Caco-2 (cell line): ENCODE data around the gene ZNF691. TPM values are rescaled to one million over a fixed set of nuclear protein-coding genes. Genes with fewer than 3 reads are reported as not detected.
"Not testable (repeated sequence)": the region's sequence is repeated elsewhere in the genome, so short reads cannot be mapped to it uniquely, and the experiment has no call there.

ENCODE experiments used
- BruUV-seq: library from RNA; stranded (reverse); fragments of 400-500 nt; replicated peaks from 2 replicates; lab custom pipeline; 2021; lab: Mats Ljungman, UMichigan
- CTCF ChIA-PET: fragments of 300-600 bp; sonication (Branson Sonifier 250); formaldehyde crosslinking; loops from one replicate; lab custom pipeline; 2022; ENCODE audit warnings: antibody characterized with exemption; lab: Charles Lee
- POLR2A ChIA-PET: fragments of 300-600 bp; sonication (Branson Sonifier 250); formaldehyde crosslinking; loops from one replicate; lab custom pipeline; 2022; ENCODE audit warnings: antibody characterized with exemption; lab: Charles Lee
- DNase-seq, 2 experiments: peaks; one replicate each; pipeline versions ENCODE4 v3.0.0 to v3.0.0-alpha.2; 2020 to 2022
- H3K27me3 ChIP-seq: replicated peaks from 2 replicates; pipeline ENCODE4 v1.6.0; 2011; ENCODE audit warnings: low read length; ENCODE audit not compliant: control insufficient read depth, insufficient read depth
- H3K36me3 ChIP-seq: 2 replicates; pipeline ENCODE4 v1.5.1; 2011; ENCODE audit warnings: low read length; ENCODE audit not compliant: control insufficient read depth, insufficient read depth
- H3K4me1 ChIP-seq: fragments of 250-450 bp; sonication (Bioruptor Pico); 2 replicates; pipeline ENCODE4 v1.5.1; 2020; ENCODE audit warnings: mild to moderate bottlenecking
- H3K4me3 ChIP-seq: 2 replicates; pipeline ENCODE4 v1.5.1; 2011; ENCODE audit warnings: low read depth, mild to moderate bottlenecking, control low read depth, low read length
- H3K9me3 ChIP-seq: fragments of 250-450 bp; sonication (Bioruptor Pico); 2 replicates; pipeline ENCODE4 v1.5.1; 2020; ENCODE audit warnings: mild to moderate bottlenecking, moderate library complexity
- H3K27ac Mint-ChIP-seq: one replicate; pipeline ENCODE4 v1.8.0; 2022; ENCODE audit warnings: mixed read lengths; ENCODE audit not compliant: unreplicated experiment
- H3K27me3 Mint-ChIP-seq: one replicate; pipeline ENCODE4 v1.8.0; 2022; ENCODE audit warnings: mixed read lengths; ENCODE audit not compliant: insufficient read depth, unreplicated experiment
- H3K36me3 Mint-ChIP-seq: one replicate; pipeline ENCODE4 v1.8.0; 2022; ENCODE audit warnings: mild to moderate bottlenecking, mixed read lengths; ENCODE audit not compliant: insufficient read depth, unreplicated experiment
- H3K4me1 Mint-ChIP-seq: one replicate; pipeline ENCODE4 v1.8.0; 2022; ENCODE audit warnings: low read depth, mixed read lengths; ENCODE audit not compliant: unreplicated experiment
- H3K4me3 Mint-ChIP-seq: one replicate; pipeline ENCODE4 v1.8.0; 2022; ENCODE audit warnings: mild to moderate bottlenecking, moderate library complexity, mixed read lengths; ENCODE audit not compliant: unreplicated experiment
- H3K9me3 Mint-ChIP-seq: one replicate; pipeline ENCODE4 v1.8.0; 2022; ENCODE audit warnings: mixed read lengths; ENCODE audit not compliant: unreplicated experiment
- CTCF ChIP-seq, 2 experiments: fragments of 200-600 bp in 1 of 2; IDR thresholded peaks; 1 replicate in 1 of 2; 2 replicates in 1 of 2; pipeline versions ENCODE4 v1.5.1 to v1.8.0; 2011 to 2022; ENCODE audit warnings: antibody characterized with exemption in 1 of 2, control low read depth in 1 of 2, inconsistent platforms in 1 of 2, low read depth in 1 of 2, low read length in 1 of 2, mild to moderate bottlenecking in 1 of 2, moderate library complexity in 1 of 2; ENCODE audit not compliant: insufficient read depth in 1 of 2, severe bottlenecking in 1 of 2, unreplicated experiment in 1 of 2
- intact Hi-C: fragments of 100-400 bp; cut with micrococcal nuclease; formaldehyde crosslinking; loops from one replicate; pipeline ENCODE4 v1.10.0; 2022; ENCODE audit not compliant: unreplicated experiment
- total RNA-seq: library from RNA; stranded (reverse); gene quantifications from 2 replicates; pipeline ENCODE4 v1.2.3, GENCODE V29; 2022

ZNF691 gene
- total RNA-seq, 1 experiment from 2014 or later, result 7.8 TPM

GRCh38 chr1:42860339-42861013 is 14.1 kb downstream of the ZNF691 start:
- Mint-ChIP-seq H3K9me3 (peaks cover 52% of the 10 kb centered on the region), H3K36me3 (peaks cover 6% of the 10 kb centered on the region), H3K27me3 (no peaks in the 10 kb centered on the region), H3K4me1 (no peaks in the 10 kb centered on the region), H3K4me3 (no peak overlapping the region), H3K27ac (no peak overlapping the region)
- CTCF ChIA-PET, result no interaction called here
- no peaks in the 10 kb centered on the region for H3K36me3 ChIP-seq
- BruUV-seq, result no TSS peak
- POLR2A ChIA-PET, result no interaction called here
- no peaks in the 10 kb centered on the region for H3K4me1 ChIP-seq
- H3K9me3 ChIP-seq, result 0 out of 2 replicates have a peak, but pooled peaks cover 8% of the 10 kb centered on the region
- H3K27me3 ChIP-seq, result no peaks in the 10 kb centered on the region
- no peak overlapping the region for H3K4me3 ChIP-seq
- no peak for DNase-seq
- TF ChIP-seq CTCF (IDR thresholded peaks at IDR 0.05; ENCODE audit: insufficient read depth in 1 of 2, low read depth in 1 of 2, low read length in 1 of 2, severe bottlenecking in 1 of 2, unreplicated experiment in 1 of 2), result no peak
- intact Hi-C loops, result no loop called here

GRCh38 chr1:42861014-42861399 is 14.6 kb downstream of the ZNF691 start:
- no peaks in the 10 kb centered on the region for H3K27me3 ChIP-seq
- intact Hi-C loops, result no loop called here
- 0 out of 2 replicates have a peak, but pooled peaks cover 8% of the 10 kb centered on the region for H3K9me3 ChIP-seq
- H3K36me3 Mint-ChIP-seq, result peaks cover under 1% of the 10 kb centered on the region
- DNase-seq, result no peak
- TF ChIP-seq CTCF (IDR thresholded peaks at IDR 0.05; ENCODE audit: insufficient read depth in 1 of 2, low read depth in 1 of 2, low read length in 1 of 2, severe bottlenecking in 1 of 2, unreplicated experiment in 1 of 2), result no peak
- BruUV-seq, result no TSS peak
- H3K27ac Mint-ChIP-seq, result no peak overlapping the region
- POLR2A ChIA-PET, result no interaction called here
- CTCF ChIA-PET, result no interaction called here
- no peaks in the 10 kb centered on the region for H3K4me1 Mint-ChIP-seq
- no peak overlapping the region for H3K4me3 Mint-ChIP-seq
- no peaks in the 10 kb centered on the region for H3K27me3 Mint-ChIP-seq
- H3K4me3 ChIP-seq, result no peak overlapping the region
- H3K36me3 ChIP-seq, result no peaks in the 10 kb centered on the region
- H3K9me3 Mint-ChIP-seq, result peaks cover 47% of the 10 kb centered on the region
- no peaks in the 10 kb centered on the region for H3K4me1 ChIP-seq

GRCh38 chr1:42866549-42866948 is 20.1 kb downstream of the ZNF691 start:
- no peaks in the 10 kb centered on the region for H3K36me3 Mint-ChIP-seq
- H3K4me3 Mint-ChIP-seq, result no peak overlapping the region
- H3K9me3 ChIP-seq, result no peaks in the 10 kb centered on the region
- H3K27me3 Mint-ChIP-seq, result no peaks in the 10 kb centered on the region
- ChIA-PET POLR2A (no interaction called here), CTCF (no interaction called here)
- no peaks in the 10 kb centered on the region for H3K36me3 ChIP-seq
- H3K27ac Mint-ChIP-seq, result no peak overlapping the region
- H3K27me3 ChIP-seq, result no peaks in the 10 kb centered on the region
- no peaks in the 10 kb centered on the region for H3K4me1 Mint-ChIP-seq
- no peak overlapping the region for H3K4me3 ChIP-seq
- no peak for DNase-seq
- no peaks in the 10 kb centered on the region for H3K4me1 ChIP-seq
- BruUV-seq, result no TSS peak
- no peak for TF ChIP-seq CTCF (IDR thresholded peaks at IDR 0.05; ENCODE audit: insufficient read depth in 1 of 2, low read depth in 1 of 2, low read length in 1 of 2, severe bottlenecking in 1 of 2, unreplicated experiment in 1 of 2)
- intact Hi-C loops, result no loop called here
- H3K9me3 Mint-ChIP-seq, result no peaks in the 10 kb centered on the region

GRCh38 chr1:42868466-42868865 is 22.1 kb downstream of the ZNF691 start:
- H3K4me3 ChIP-seq, H3K27me3 ChIP-seq, H3K27ac Mint-ChIP-seq, BruUV-seq, H3K36me3 ChIP-seq, H3K4me1 ChIP-seq, H3K9me3 Mint-ChIP-seq, H3K4me3 Mint-ChIP-seq, intact Hi-C loops, H3K36me3 Mint-ChIP-seq, DNase-seq, H3K9me3 ChIP-seq, H3K27me3 Mint-ChIP-seq, POLR2A ChIA-PET, H3K4me1 Mint-ChIP-seq, CTCF ChIA-PET: not testable (repeated sequence)

- intact Hi-C loops, H3K27me3 Mint-ChIP-seq, H3K9me3 ChIP-seq, H3K4me3 ChIP-seq, H3K4me3 Mint-ChIP-seq, H3K9me3 Mint-ChIP-seq, H3K4me1 Mint-ChIP-seq, H3K36me3 Mint-ChIP-seq, H3K4me1 ChIP-seq, H3K27me3 ChIP-seq, DNase-seq, H3K36me3 ChIP-seq, H3K27ac Mint-ChIP-seq, POLR2A ChIA-PET, CTCF ChIA-PET, BruUV-seq: not testable (repeated sequence)
Measured at GRCh38 chr1:42869254-42869653, 22.8 kb downstream of the ZNF691 start.
